H1 (cell line): Measurements from ENCODE around the gene PIK3CG. TPM values are rescaled to one million over a fixed set of nuclear protein-coding genes. Genes with fewer than 3 reads are reported as not detected.
"Not testable (repeated sequence)": the region's sequence is repeated elsewhere in the genome, so short reads cannot be mapped to it uniquely, and the experiment has no call there.

Source experiments
- CTCF ChIA-PET: fragments of 300-600 bp; sonication (Branson Sonifier 250); formaldehyde crosslinking; loops from one replicate; lab custom pipeline; 2021; ENCODE audit not compliant: partially characterized antibody; lab: Charles Lee
- POLR2A ChIA-PET: fragments of 300-600 bp; sonication (Branson Sonifier 250); formaldehyde crosslinking; loops from one replicate; lab custom pipeline; 2021; ENCODE audit warnings: inconsistent platforms; ENCODE audit not compliant: partially characterized antibody; lab: Charles Lee
- DNase-seq, 2 experiments: peaks; one replicate each; pipeline versions ENCODE4 v3.0.0 to v3.0.0-alpha.2; 2010 to 2022; ENCODE audit warnings: low spot score in 2 of 2, low read depth in 1 of 2, mixed read lengths in 1 of 2
- FAIRE-seq: peaks from 2 replicates; lab custom pipeline; 2011; peaks lifted over from hg19 to GRCh38; lab: Jason Lieb, UNC
- H2AFZ ChIP-seq: 2 replicates; pipeline ENCODE4 v1.8.1; 2012; ENCODE audit warnings: low read length, inconsistent platforms
- H2AK5ac ChIP-seq: 2 replicates; pipeline ENCODE4 v1.6.1; 2013; ENCODE audit warnings: low read depth, low read length
- H2BK120ac ChIP-seq: replicated peaks from 2 replicates; pipeline ENCODE3; 2013; ENCODE audit warnings: low read depth, low read length, inconsistent platforms
- H2BK12ac ChIP-seq: 2 replicates; pipeline ENCODE4 v1.6.1; 2013; ENCODE audit warnings: low read depth, low read length
- H2BK15ac ChIP-seq: 2 replicates; pipeline ENCODE4 v1.6.1; 2013; ENCODE audit warnings: low read length
- H2BK20ac ChIP-seq: 2 replicates; pipeline ENCODE4 v1.6.1; 2013; ENCODE audit warnings: low read length
- H2BK5ac ChIP-seq: 2 replicates; pipeline ENCODE4 v1.6.1; 2013; ENCODE audit warnings: low read depth, low read length
- H3K14ac ChIP-seq: 2 replicates; pipeline ENCODE4 v1.6.1; 2013; ENCODE audit warnings: inconsistent platforms; ENCODE audit not compliant: insufficient read length
- H3K18ac ChIP-seq: 2 replicates; pipeline ENCODE4 v1.6.1; 2013; ENCODE audit warnings: low read length; ENCODE audit errors: extremely low read depth
- H3K23ac ChIP-seq: 2 replicates; pipeline ENCODE4 v1.6.1; 2013; ENCODE audit warnings: inconsistent platforms; ENCODE audit not compliant: insufficient read length
- H3K23me2 ChIP-seq: 2 replicates; pipeline ENCODE4 v1.6.1; 2013; ENCODE audit warnings: low read depth, low read length
- H3K27ac ChIP-seq: 2 replicates; pipeline ENCODE4 v1.6.1; 2011; ENCODE audit warnings: low read depth, low read length, inconsistent platforms
- H3K27me3 ChIP-seq, 4 experiments: replicated peaks in 1 of 4; 1 replicate in 1 of 4; 2 replicates in 3 of 4; pipeline versions ENCODE4 v1.6.1 to v1.8.1; 2011 to 2013; ENCODE audit warnings: low read length in 3 of 4, mild to moderate bottlenecking in 3 of 4, inconsistent platforms in 2 of 4, mixed read lengths in 2 of 4, moderate library complexity in 1 of 4; ENCODE audit not compliant: control insufficient read depth in 3 of 4, insufficient read depth in 3 of 4; ENCODE audit errors: extremely low read depth in 1 of 4
- H3K36me3 ChIP-seq, 4 experiments: 2 replicates each; pipeline versions ENCODE4 v1.6.1 to v1.8.1; 2011 to 2013; ENCODE audit warnings: mild to moderate bottlenecking in 4 of 4, low read length in 3 of 4, moderate library complexity in 2 of 4, control low read depth in 1 of 4, inconsistent platforms in 1 of 4; ENCODE audit not compliant: insufficient read depth in 4 of 4, control insufficient read depth in 2 of 4
- H3K4ac ChIP-seq: replicated peaks from 2 replicates; pipeline ENCODE3; 2013; ENCODE audit warnings: low read length, low read depth, mixed read lengths, inconsistent platforms; ENCODE audit not compliant: insufficient read length
- H3K4me1 ChIP-seq, 4 experiments: replicated peaks in 1 of 4; 1 replicate in 1 of 4; 2 replicates in 3 of 4; pipeline versions ENCODE4 v1.6.1 to v1.8.1; 2011 to 2013; ENCODE audit warnings: low read length in 3 of 4, inconsistent platforms in 2 of 4, mixed read lengths in 1 of 4; ENCODE audit not compliant: insufficient read depth in 4 of 4, control insufficient read depth in 3 of 4
- H3K4me2 ChIP-seq, 2 experiments: 2 replicates each; pipeline versions ENCODE4 v1.6.1 to v1.8.1; 2011 to 2013; ENCODE audit warnings: low read depth in 2 of 2, low read length in 2 of 2, control low read depth in 1 of 2, inconsistent platforms in 1 of 2, mild to moderate bottlenecking in 1 of 2; ENCODE audit not compliant: insufficient read depth in 1 of 2
- H3K4me3 ChIP-seq, 4 experiments: fragments of 200-600, 300-600 bp in 1 of 4; sonication (generic), shearing (Covaris generic), sonication (Bioruptor Twin) in 1 of 4; 2 replicates each; pipeline versions ENCODE4 v1.5.1 to v1.8.1; 2011 to 2016; ENCODE audit warnings: low read length in 4 of 4, low read depth in 3 of 4, control low read depth in 2 of 4, inconsistent platforms in 2 of 4, mild to moderate bottlenecking in 2 of 4, mixed read lengths in 1 of 4, moderate library complexity in 1 of 4; ENCODE audit not compliant: insufficient read depth in 2 of 4; ENCODE audit errors: extremely low read depth in 1 of 4
- H3K56ac ChIP-seq: replicated peaks from 2 replicates; pipeline ENCODE3; 2013; ENCODE audit warnings: low read depth, mild to moderate bottlenecking, mixed read lengths, low read length, inconsistent platforms; ENCODE audit not compliant: insufficient read length
- H3K79me1 ChIP-seq: 2 replicates; pipeline ENCODE4 v1.6.1; 2013; ENCODE audit warnings: low read depth, low read length, control low read depth
- H3K79me2 ChIP-seq, 2 experiments: 2 replicates each; pipeline versions ENCODE4 v1.6.1 to v1.8.1; 2012 to 2013; ENCODE audit warnings: low read length in 2 of 2, mild to moderate bottlenecking in 2 of 2, inconsistent platforms in 1 of 2; ENCODE audit not compliant: insufficient read depth in 2 of 2, control insufficient read depth in 1 of 2
- H3K9ac ChIP-seq, 4 experiments: replicated peaks in 1 of 4; 1 replicate in 1 of 4; 2 replicates in 3 of 4; pipeline versions ENCODE4 v1.6.1 to v1.8.1; 2011 to 2013; ENCODE audit warnings: low read depth in 3 of 4, low read length in 3 of 4, control low read depth in 2 of 4, mild to moderate bottlenecking in 2 of 4, moderate library complexity in 2 of 4, inconsistent platforms in 1 of 4; ENCODE audit errors: extremely low read depth in 1 of 4
- H3K9me3 ChIP-seq, 2 experiments: 2 replicates each; pipeline versions ENCODE4 v1.6.1 to v1.8.1; 2012 to 2013; ENCODE audit warnings: mild to moderate bottlenecking in 2 of 2, moderate library complexity in 2 of 2, control low read depth in 1 of 2, inconsistent platforms in 1 of 2, low read depth in 1 of 2, low read length in 1 of 2, mixed read lengths in 1 of 2; ENCODE audit not compliant: insufficient read depth in 2 of 2
- H4K20me1 ChIP-seq, 2 experiments: replicated peaks in 1 of 2; 2 replicates each; pipeline versions ENCODE3 to v1.8.1; 2011 to 2013; ENCODE audit warnings: inconsistent platforms in 2 of 2, low read length in 2 of 2, mild to moderate bottlenecking in 1 of 2; ENCODE audit not compliant: insufficient read depth in 2 of 2, control insufficient read depth in 1 of 2
- H4K5ac ChIP-seq: 2 replicates; pipeline ENCODE4 v1.6.1; 2013; ENCODE audit warnings: low read length, low read depth, mixed read lengths, inconsistent platforms; ENCODE audit not compliant: insufficient read length
- H4K8ac ChIP-seq: 2 replicates; pipeline ENCODE4 v1.8.0; 2013; ENCODE audit warnings: mild to moderate bottlenecking, moderate library complexity, low read length, inconsistent platforms; ENCODE audit not compliant: insufficient read depth; ENCODE audit errors: extremely low read depth
- H4K91ac ChIP-seq: replicated peaks from 2 replicates; pipeline ENCODE3; 2013; ENCODE audit warnings: low read length, mixed read lengths, inconsistent platforms; ENCODE audit not compliant: insufficient read length
- WGBS, 2 experiments: shearing (Covaris generic) in 1 of 2; methylation state at CpG; one replicate each; pipeline versions ENCODE4 v1.1.6 to v1.1.7; 2013 to 2015; ENCODE audit warnings: low lambda C conversion rate in 2 of 2, mixed read lengths in 2 of 2, inconsistent platforms in 1 of 2, low coverage in 1 of 2, missing lambda C conversion rate in 1 of 2; ENCODE audit not compliant: insufficient replicate concordance in 2 of 2, insufficient coverage in 1 of 2, insufficient read length in 1 of 2; ENCODE audit errors: extremely low coverage in 1 of 2, missing lambda C conversion rate in 1 of 2; 5-methylcytosine and 5-hydroxymethylcytosine counted together
- polyA plus RNA-seq, 7 experiments: library from polyadenylated mRNA; depleted of rRNA in 3 of 7; stranded (reverse) in 5 of 7; unstranded in 2 of 7; fragments of >200 nt in 5 of 7; fragments of 200-250 nt in 2 of 7; gene quantifications; 1 replicate in 5 of 7; 2 replicates in 1 of 7; 4 replicates in 1 of 7; pipeline versions ENCODE4 v1.2.1 to v1.2.3, GENCODE V29; 2011 to 2013; ENCODE audit warnings: missing spikeins in 2 of 7, mixed read lengths in 2 of 7
- total RNA-seq: library from RNA; stranded (reverse); fragmentation: NEBNext Ultra II Directional; extraction: Animal tissue kit (Norgen Biotek cat#: 25700); gene quantifications from 2 replicates; pipeline ENCODE4 v1.2.1, GENCODE V29; 2021

The PIK3CG gene
- total and polyA plus RNA-seq, 2 of the 8 experiments (the other 6 are each of a cell fraction or from before 2014, with no cell fraction given) = not detected

GRCh38 chr7:106929616-106930015 is 64.5 kb downstream of the PIK3CG start:
- H2AK5ac ChIP-seq, H3K36me3 ChIP-seq, H4K20me1 ChIP-seq, H3K23me2 ChIP-seq, H3K23ac ChIP-seq, H2BK120ac ChIP-seq, H2AFZ ChIP-seq, DNase-seq, H4K5ac ChIP-seq, POLR2A ChIA-PET, H3K27me3 ChIP-seq, H3K4me1 ChIP-seq, H2BK20ac ChIP-seq, H2BK15ac ChIP-seq, H3K9me3 ChIP-seq, H3K79me2 ChIP-seq, H3K9ac ChIP-seq, H3K79me1 ChIP-seq, H2BK12ac ChIP-seq, H3K4ac ChIP-seq, H3K4me2 ChIP-seq, H3K56ac ChIP-seq, H3K14ac ChIP-seq, H2BK5ac ChIP-seq, FAIRE-seq, H3K4me3 ChIP-seq, H3K27ac ChIP-seq, H4K8ac ChIP-seq, H3K18ac ChIP-seq, H4K91ac ChIP-seq: not testable (repeated sequence)
- 95% methylated on average over 2 of the region's 2 CpGs; no CpG with 5 or more reads in 1 of the 2 experiments for WGBS, 2 experiments
- CTCF ChIA-PET = interaction anchor here (0.6 to 1.0 kb wide), 2 partner anchors 16 to 127 kb away, joined by 3 to 4 read pairs; no protein-coding TSS in a partner anchor
